HG02943 (cell line): ENCODE data around the gene ROR1.

Experiments used
- ATAC-seq: cut with Tn5 transposase; IDR thresholded peaks from one replicate; pipeline ENCODE4 v1.9.1; 2021; ENCODE audit warnings: mild to moderate bottlenecking, low read depth, moderate library complexity; ENCODE audit not compliant: unreplicated experiment

ROR1 gene

DNA sequence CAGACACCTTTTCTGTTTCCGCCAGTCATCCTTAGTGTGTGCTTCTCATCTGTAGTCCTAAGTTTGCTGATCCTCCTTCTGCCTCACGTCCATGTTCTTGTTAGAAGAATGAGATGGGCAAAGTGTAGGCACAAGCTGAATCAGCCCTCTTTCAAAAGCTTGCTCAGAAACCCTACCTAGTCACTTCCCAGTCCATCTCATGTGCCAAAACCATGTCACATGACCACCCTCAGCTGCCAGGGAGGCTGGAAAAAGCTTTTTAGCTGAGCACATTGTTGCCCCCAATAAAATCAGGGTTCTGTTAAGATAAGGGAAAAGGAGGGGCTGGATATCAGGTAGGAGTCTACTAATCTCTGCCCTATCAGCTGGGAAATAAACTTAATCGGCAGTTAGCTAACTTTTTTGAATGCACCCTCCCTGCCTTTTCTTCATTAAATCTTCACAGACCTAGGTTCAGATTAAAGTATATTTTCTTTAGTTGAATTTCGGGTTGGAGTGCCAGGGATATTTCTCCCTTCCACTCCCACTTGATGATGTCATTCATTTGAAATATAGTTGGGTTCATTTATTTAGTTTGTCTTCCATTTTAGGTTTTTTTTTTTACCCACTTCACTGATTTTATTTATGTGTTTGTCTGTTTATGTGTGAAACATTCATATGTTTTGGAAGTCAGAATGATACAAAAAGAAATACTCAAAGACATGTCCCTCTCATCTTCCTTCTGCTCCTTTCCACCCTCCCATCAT, 129.2 kb downstream of the ROR1 start:
- ATAC-seq, result no peak

GRCh38 chr1:63903947-63904610, 130.3 kb downstream of the ROR1 start:
- ATAC-seq, result no peak

DNA sequence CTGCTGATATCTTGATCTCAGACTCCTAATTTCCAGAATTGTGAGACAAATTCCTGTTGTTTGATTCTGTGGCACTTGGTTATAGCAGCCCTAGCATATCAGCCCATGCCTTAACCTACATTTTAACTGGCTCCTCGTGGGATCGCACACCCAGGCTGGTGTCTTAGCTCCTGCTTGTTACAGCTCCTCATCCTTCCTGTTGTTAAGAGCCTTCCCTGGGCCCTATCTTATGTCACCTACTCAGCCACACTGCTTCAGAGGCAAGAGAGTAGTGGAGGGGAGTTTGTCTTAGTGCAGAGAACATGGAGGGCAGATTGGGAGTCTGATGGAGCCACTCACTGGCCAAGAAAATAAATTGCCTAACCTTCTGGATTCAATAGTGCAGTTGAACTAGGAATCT, 131.0 kb downstream of the ROR1 start:
- no peak for ATAC-seq

- ATAC-seq, result no peak
Observed at GRCh38 chr1:63906047-63906704, 132.4 kb downstream of the ROR1 start.

DNA sequence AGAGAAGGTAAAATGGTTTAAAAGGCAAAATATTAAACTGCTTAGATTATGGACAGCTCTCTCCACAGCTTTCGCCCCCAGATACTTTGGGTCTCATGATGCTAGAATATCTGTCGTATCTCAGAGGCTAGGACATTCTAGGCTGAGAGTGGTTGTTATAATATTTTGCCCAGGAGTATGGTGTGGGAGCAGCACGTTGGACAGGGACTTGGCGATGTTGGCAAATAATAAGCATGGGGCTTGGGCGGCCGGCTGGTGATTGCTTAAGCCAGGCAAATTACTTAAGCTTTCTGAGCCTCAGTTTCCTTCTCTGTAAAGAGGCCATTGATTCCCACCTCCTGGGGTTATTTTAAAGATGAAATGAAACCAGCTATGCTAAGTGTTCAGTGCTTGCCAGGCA, 133.2 kb downstream of the ROR1 start:
- ATAC-seq, result no peak

DNA sequence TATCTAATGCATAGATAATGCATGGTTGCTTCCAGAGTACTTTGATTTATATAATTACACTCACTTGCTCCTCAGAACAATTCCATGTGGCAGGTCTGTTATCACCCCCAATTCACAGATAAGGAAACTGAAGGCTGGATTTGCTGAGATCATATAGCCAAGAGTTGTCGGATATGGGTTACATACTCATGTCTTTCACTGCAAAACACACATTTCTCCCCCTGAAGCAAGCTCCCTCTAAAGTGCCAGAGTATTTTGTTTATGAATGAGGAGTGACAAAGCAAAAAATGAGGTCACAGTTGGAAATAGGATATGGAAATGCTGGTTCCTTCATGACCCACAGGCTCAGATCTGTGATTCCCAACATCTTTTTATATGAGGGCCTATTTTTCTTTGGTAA, 134.2 kb downstream of the ROR1 start:
- no peak for ATAC-seq

GRCh38 chr1:63909526-63909925, 135.7 kb downstream of the ROR1 start:
- no peak for ATAC-seq

GRCh38 chr1:63911049-63911448, 137.2 kb downstream of the ROR1 start:
- ATAC-seq, result no peak

DNA sequence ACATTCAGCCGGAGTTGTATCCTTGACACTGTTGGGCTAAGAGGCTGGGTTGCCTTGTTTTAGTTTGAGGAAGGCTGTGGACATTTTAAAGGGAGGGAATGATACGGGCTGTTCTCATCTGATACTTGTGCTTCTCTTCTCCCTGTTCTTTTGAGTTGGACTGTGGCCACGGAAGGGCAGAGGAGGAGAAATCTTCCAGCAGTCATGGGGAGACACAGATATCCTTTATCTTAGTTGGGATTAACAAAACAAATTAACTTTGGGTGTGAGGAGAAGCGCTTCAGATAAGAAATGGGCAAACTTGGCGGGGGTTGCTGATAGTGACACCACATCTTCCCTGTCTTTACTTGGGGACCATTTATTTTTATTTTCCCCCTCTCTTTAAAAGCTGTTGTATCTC, 138.8 kb downstream of the ROR1 start:
- ATAC-seq, result no peak

- ATAC-seq, result no peak
Observed at GRCh38 chr1:63913533-63913932, 139.7 kb downstream of the ROR1 start.

- ATAC-seq, result no peak
Observed at GRCh38 chr1:63914241-63914640, 140.4 kb downstream of the ROR1 start.

- no peak for ATAC-seq
Observed at GRCh38 chr1:63914706-63915105, 140.9 kb downstream of the ROR1 start.

GRCh38 chr1:63915121-63915520, 141.3 kb downstream of the ROR1 start:
- ATAC-seq, result no peak

- ATAC-seq, result no peak
Observed at GRCh38 chr1:63916485-63917360, 142.9 kb downstream of the ROR1 start.

GRCh38 chr1:63917571-63918417, 144.0 kb downstream of the ROR1 start:
- ATAC-seq, result no peak

- no peak for ATAC-seq
Observed at GRCh38 chr1:63918418-63918945, 144.7 kb downstream of the ROR1 start.

DNA sequence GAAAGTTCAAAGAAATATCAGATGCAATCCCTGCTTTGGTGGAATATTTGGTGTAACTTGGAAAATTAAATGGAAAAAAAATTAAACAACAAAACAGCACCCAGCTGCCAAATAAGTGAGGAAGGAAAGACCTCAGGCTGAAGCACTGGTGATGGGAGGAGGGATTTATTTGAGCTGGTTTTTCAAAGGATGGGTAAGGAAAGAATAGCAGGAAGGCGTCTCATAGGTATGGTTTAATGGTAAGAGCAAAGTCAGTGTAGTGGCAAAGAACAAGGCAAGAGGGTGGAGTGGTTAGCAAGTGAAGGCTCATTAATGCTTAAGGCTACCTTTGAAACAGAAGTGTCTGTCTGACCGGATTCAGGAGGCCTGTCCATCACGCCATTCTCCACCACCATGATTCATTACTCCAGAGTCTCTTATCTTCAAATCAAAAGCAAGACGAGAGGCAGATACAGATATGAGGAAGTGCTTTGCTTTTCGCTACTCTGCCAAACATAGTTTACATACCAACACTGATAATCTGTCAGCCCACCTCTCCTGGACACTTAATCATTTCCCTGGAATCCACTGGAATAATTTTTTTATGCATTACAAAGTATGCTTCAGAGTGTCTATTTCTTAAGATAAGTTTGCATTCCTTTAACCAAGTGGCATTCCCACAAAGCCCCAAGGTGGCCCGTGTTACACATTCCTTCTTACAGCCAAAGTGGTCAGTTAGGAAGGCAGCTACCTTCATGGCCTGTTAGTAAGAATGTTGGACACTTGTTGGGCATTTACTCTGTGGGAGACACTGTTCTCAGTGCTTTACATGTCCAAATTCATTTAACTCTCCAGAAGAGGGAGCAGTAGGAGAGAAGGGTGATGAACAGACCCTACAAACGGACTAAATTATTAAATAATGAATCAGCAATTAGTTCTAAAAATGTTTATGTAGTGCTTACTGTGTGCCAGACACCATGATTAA, 146.6 kb downstream of the ROR1 start:
- no peak for ATAC-seq

- ATAC-seq, result no peak
Observed at GRCh38 chr1:63921359-63921758, 147.5 kb downstream of the ROR1 start.

GRCh38 chr1:63921802-63922201, 148.0 kb downstream of the ROR1 start:
- no peak for ATAC-seq
